NCI-H187 treated with DMSO at 0.1 percent for 48 hours (cell line): ENCODE measurements around the gene PRR29.

Source experiments
- DNase-seq: peaks from one replicate; lab custom pipeline; 2025; lab: John Stamatoyannopoulos, UW

Gene PRR29

GRCh38 chr17:64042700-64043485 is 44.7 kb downstream of the PRR29 start:
- no peak for DNase-seq

- no peak for DNase-seq
Measured at GRCh38 chr17:64045176-64045575, 47.0 kb downstream of the PRR29 start.

- DNase-seq = no peak
Measured at GRCh38 chr17:64048805-64049204, 50.7 kb downstream of the PRR29 start.

GRCh38 chr17:64051153-64051552 is 53.0 kb downstream of the PRR29 start:
- no peak for DNase-seq

GRCh38 chr17:64053101-64053500 is 55.0 kb downstream of the PRR29 start:
- DNase-seq = no peak
